ENCODE measurements around the gene AMZ2. TPM values are rescaled to one million over a fixed set of nuclear protein-coding genes. Genes with fewer than 3 reads are reported as not detected.

AMZ2 gene
- total and polyA plus RNA-seq, 2 donors from 2014 or later: 48.6 to 90.9 TPM

DNA sequence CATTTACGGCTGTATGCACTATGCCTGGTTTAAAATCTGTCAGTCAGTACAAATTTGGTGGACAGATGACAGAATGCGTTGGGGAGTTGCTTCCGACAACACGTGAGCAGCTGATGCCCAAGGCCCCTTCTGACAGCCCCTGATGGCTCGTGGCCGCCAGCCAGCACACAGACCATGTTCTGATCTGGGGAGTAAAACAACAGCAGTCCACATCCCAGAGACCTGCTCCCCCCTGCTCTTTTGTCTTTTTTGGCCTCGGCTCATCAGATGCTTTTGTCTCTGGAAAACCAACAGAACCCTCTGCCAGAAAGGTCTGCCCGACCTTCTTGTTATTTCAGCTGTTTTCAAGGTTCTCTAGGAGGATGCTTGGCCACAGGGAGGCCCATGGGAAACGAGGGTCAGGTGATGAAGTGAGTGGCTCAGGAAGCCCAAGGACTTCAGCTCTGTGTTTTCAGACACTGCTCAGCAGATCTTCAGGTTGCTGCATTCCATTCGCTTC is 54.3 kb downstream of the AMZ2 start:
- DNase-seq (no peak), FAIRE-seq (no peak)
- TF ChIP-seq, protein P1, sequence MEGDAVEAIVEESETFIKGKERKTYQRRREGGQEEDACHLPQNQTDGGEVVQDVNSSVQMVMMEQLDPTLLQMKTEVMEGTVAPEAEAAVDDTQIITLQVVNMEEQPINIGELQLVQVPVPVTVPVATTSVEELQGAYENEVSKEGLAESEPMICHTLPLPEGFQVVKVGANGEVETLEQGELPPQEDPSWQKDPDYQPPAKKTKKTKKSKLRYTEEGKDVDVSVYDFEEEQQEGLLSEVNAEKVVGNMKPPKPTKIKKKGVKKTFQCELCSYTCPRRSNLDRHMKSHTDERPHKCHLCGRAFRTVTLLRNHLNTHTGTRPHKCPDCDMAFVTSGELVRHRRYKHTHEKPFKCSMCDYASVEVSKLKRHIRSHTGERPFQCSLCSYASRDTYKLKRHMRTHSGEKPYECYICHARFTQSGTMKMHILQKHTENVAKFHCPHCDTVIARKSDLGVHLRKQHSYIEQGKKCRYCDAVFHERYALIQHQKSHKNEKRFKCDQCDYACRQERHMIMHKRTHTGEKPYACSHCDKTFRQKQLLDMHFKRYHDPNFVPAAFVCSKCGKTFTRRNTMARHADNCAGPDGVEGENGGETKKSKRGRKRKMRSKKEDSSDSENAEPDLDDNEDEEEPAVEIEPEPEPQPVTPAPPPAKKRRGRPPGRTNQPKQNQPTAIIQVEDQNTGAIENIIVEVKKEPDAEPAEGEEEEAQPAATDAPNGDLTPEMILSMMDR (IDR thresholded peaks at IDR 0.05; ENCODE audit: borderline replicate concordance, extremely low read depth, insufficient read depth): no peak
- no peak overlapping the region for H3K9ac ChIP-seq (ENCODE audit: low read length in 3 of 3)
- H3K27ac ChIP-seq (ENCODE audit: low read depth in 2 of 2, low read length in 2 of 2): no peak overlapping the region
- no peaks in the 10 kb centered on the region for H3K4me1 ChIP-seq (ENCODE audit: control insufficient read depth in 2 of 3, insufficient read depth in 2 of 3, low read depth in 1 of 3, low read length in 3 of 3)
- no peaks in the 10 kb centered on the region for H3K9me3 ChIP-seq (ENCODE audit: control insufficient read depth in 2 of 3, insufficient read depth in 1 of 3, low read length in 3 of 3)
- no peaks in the 10 kb centered on the region for H3K36me3 ChIP-seq (ENCODE audit: control insufficient read depth in 2 of 3, insufficient read depth in 3 of 3, low read length in 3 of 3)
- no peak overlapping the region for H3K4me3 ChIP-seq (ENCODE audit: low read length in 3 of 3)
- no peaks in the 10 kb centered on the region for H3K27me3 ChIP-seq (ENCODE audit: control insufficient read depth, insufficient read depth, low read length)
- intact Hi-C loops (cut with DNase I): no loop called here

DNA sequence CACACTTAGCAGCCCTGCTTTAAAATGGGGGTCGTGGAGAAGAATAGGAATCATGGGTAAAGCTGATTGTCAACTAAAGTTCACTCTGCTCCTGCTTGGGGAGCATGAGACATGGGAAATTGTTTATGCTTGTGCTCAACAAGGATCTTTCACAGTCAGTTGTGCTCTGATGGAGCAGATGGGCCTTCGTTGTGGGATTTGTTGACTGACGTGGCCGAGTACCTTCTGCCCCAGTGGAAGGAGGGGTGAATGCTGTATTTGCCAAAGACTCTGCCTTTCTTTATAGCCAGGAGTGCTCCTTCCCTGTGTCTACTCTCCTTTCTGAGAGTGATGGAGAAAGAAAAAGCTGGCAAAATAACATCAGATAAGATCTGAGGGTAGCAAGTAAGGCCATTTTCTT is 54.8 kb downstream of the AMZ2 start:
- Histone ChIP-seq H3K4me1 (ENCODE audit: control insufficient read depth in 2 of 3, insufficient read depth in 2 of 3, low read depth in 1 of 3, low read length in 3 of 3) (no peaks in the 10 kb centered on the region), H3K27me3 (ENCODE audit: control insufficient read depth, insufficient read depth, low read length) (no peaks in the 10 kb centered on the region), H3K27ac (ENCODE audit: low read depth in 2 of 2, low read length in 2 of 2) (no peak overlapping the region), H3K9ac (ENCODE audit: low read length in 3 of 3) (no peak overlapping the region), H3K9me3 (ENCODE audit: control insufficient read depth in 2 of 3, insufficient read depth in 1 of 3, low read length in 3 of 3) (no peaks in the 10 kb centered on the region), H3K4me3 (ENCODE audit: low read length in 3 of 3) (no peak overlapping the region), H3K36me3 (ENCODE audit: control insufficient read depth in 2 of 3, insufficient read depth in 3 of 3, low read length in 3 of 3) (no peaks in the 10 kb centered on the region)
- FAIRE-seq (no peak), DNase-seq (no peak)
- TF ChIP-seq, protein P1 (IDR thresholded peaks at IDR 0.05; ENCODE audit: borderline replicate concordance, extremely low read depth, insufficient read depth): no peak
- intact Hi-C loops (cut with DNase I): no loop called here

DNA sequence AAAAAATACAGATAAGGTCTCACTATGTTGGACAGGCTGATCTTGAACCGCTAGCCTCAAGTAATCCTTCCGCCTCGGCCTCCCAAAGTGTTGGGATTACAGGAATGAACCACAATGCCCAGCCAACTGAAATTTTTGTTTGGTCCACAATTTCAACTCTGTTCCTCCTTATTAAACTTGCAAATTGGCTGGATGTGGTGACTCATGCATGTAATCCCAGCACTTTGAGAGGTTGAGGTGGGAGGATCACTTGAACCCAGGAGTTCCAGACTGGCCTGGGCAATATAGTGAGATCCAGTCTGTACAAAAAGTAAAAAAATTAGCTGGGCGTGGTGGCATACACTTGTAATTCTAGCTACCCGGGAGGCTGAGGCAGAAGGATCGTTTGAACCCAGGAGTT is 56.9 kb downstream of the AMZ2 start:
- intact Hi-C loops (cut with DNase I): no loop called here
- Histone ChIP-seq H3K4me1 (ENCODE audit: control insufficient read depth in 2 of 3, insufficient read depth in 2 of 3, low read depth in 1 of 3, low read length in 3 of 3) (no peaks in the 10 kb centered on the region), H3K4me3 (ENCODE audit: low read length in 3 of 3) (no peak overlapping the region), H3K36me3 (ENCODE audit: control insufficient read depth in 2 of 3, insufficient read depth in 3 of 3, low read length in 3 of 3) (no peaks in the 10 kb centered on the region), H3K9ac (ENCODE audit: low read length in 3 of 3) (no peak overlapping the region), H3K9me3 (ENCODE audit: control insufficient read depth in 2 of 3, insufficient read depth in 1 of 3, low read length in 3 of 3) (no peaks in the 10 kb centered on the region), H3K27me3 (ENCODE audit: control insufficient read depth, insufficient read depth, low read length) (no peaks in the 10 kb centered on the region), H3K27ac (ENCODE audit: low read depth in 2 of 2, low read length in 2 of 2) (no peak overlapping the region)
- FAIRE-seq: no peak
- DNase-seq: no peak
- TF ChIP-seq, protein P1 (IDR thresholded peaks at IDR 0.05; ENCODE audit: borderline replicate concordance, extremely low read depth, insufficient read depth): no peak

DNA sequence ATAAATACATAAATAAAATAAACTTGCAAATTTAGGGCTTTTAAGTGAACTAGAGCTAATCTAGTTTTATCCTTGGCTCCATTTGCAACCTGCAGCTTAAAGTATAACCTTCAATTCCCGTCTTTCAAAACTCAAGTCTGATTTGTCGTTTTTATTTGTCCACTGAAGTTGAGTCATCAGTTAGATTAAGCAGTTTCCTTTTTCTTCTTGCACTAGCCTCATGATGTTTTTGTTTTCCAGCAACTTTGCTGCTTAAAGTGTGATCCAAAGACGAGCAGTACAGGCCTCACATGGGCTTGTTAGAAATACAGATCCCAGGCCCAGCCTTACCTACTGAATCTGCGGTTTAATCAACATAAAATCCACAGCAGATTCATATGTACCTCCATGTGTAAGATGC is 57.3 kb downstream of the AMZ2 start:
- intact Hi-C loops (cut with DNase I): no loop called here
- Histone ChIP-seq H3K27me3 (ENCODE audit: control insufficient read depth, insufficient read depth, low read length) (no peaks in the 10 kb centered on the region), H3K4me1 (ENCODE audit: control insufficient read depth in 2 of 3, insufficient read depth in 2 of 3, low read depth in 1 of 3, low read length in 3 of 3) (no peaks in the 10 kb centered on the region), H3K4me3 (ENCODE audit: low read length in 3 of 3) (no peak overlapping the region), H3K36me3 (ENCODE audit: control insufficient read depth in 2 of 3, insufficient read depth in 3 of 3, low read length in 3 of 3) (no peaks in the 10 kb centered on the region), H3K9ac (ENCODE audit: low read length in 3 of 3) (no peak overlapping the region), H3K27ac (ENCODE audit: low read depth in 2 of 2, low read length in 2 of 2) (no peak overlapping the region), H3K9me3 (ENCODE audit: control insufficient read depth in 2 of 3, insufficient read depth in 1 of 3, low read length in 3 of 3) (no peaks in the 10 kb centered on the region)
- TF ChIP-seq, protein P1 (IDR thresholded peaks at IDR 0.05; ENCODE audit: borderline replicate concordance, extremely low read depth, insufficient read depth): no peak
- DNase-seq (no peak), FAIRE-seq (no peak)
